ENCODE data around the gene DGKB. TPM values are rescaled to one million over a fixed set of nuclear protein-coding genes. Genes with fewer than 3 reads are reported as not detected.

DGKB gene
- total and polyA plus RNA-seq, 2 of the 8 experiments (the other 6 are each of a cell fraction or from before 2014, with no cell fraction given), result 1.9 to 2.6 TPM

- no peak for TF ChIP-seq CREB1 (IDR thresholded peaks at IDR 0.05)
- no peak for TF ChIP-seq EP300 (IDR thresholded peaks at IDR 0.05; ENCODE audit: borderline replicate concordance in 1 of 2, low read depth in 2 of 2, low read length in 2 of 2)
- TF ChIP-seq ZNF274 (IDR thresholded peaks at IDR 0.05; ENCODE audit: borderline replicate concordance, extremely low read depth, low read length), result no peak
Observed at GRCh38 chr7:14368285-14368684, 534.3 kb downstream of the DGKB start (continued).

Measured in H1 (cell line).